Pancreas (tissue), 10 donors: Measurements from ENCODE around the gene FOLR1. TPM values are rescaled to one million over a fixed set of nuclear protein-coding genes. Genes with fewer than 3 reads are reported as not detected.

ENCODE experiments used
- ATAC-seq, 4 donors: fragments of 200-7000 bp; cut with Tn5 transposase; one replicate each; pipeline versions ENCODE4 v1.8.0 to v1.9.1; 2020; ENCODE audit warnings: mild to moderate bottlenecking in 4 of 4, moderate library complexity in 4 of 4
- DNase-seq, 6 donors: peaks; one replicate each; pipeline ENCODE4 v3.0.0-alpha.2; 2020
- FAIRE-seq: peaks from 2 replicates; lab custom pipeline; 2012; peaks lifted over from hg19 to GRCh38; lab: Jason Lieb, UNC
- H3K27ac ChIP-seq, 4 donors: fragments of 200-600 bp; sonication (generic); 1 replicate in 3 of 4; 2 replicates in 1 of 4; pipeline versions ENCODE4 v1.5.0 to v1.8.0; 2020
- H3K27me3 ChIP-seq, 4 donors: fragments of 200-600 bp; one replicate each; pipeline ENCODE4 v1.8.0; 2021
- H3K36me3 ChIP-seq, 3 donors: fragments of 200-600 bp; sonication (generic) in 1 of 3; one replicate each; pipeline versions ENCODE4 v1.5.0 to v1.8.0; 2020 to 2021
- H3K4me1 ChIP-seq, 3 donors: fragments of 200-600 bp; one replicate each; pipeline ENCODE4 v1.8.0; 2021
- H3K4me3 ChIP-seq, 4 donors: fragments of 200-600 bp; sonication (generic) in 2 of 4; one replicate each; pipeline versions ENCODE4 v1.5.0 to v1.8.0; 2020 to 2021
- H3K9me3 ChIP-seq, 4 donors: fragments of 200-600 bp; one replicate each; pipeline ENCODE4 v1.8.0; 2021
- CTCF ChIP-seq, 4 donors: fragments of 200-600 bp; sonication (generic) in 3 of 4; IDR thresholded peaks; one replicate each; pipeline versions ENCODE4 v1.5.0 to v1.8.0; 2021; ENCODE audit warnings: antibody characterized with exemption in 4 of 4
- WGBS, 2 donors: extraction: QIAGEN DNeasy Blood & Tissue Kit; methylation state at CpG; one replicate each; pipeline ENCODE4 v1.1.7; 2013; 5-methylcytosine and 5-hydroxymethylcytosine counted together
- intact Hi-C, 3 donors: fragments of 100-400 bp; cut with DNase I; formaldehyde crosslinking; loops; one replicate each; pipeline versions ENCODE4 v1.11.1 to v1.14.2; 2022
- polyA plus RNA-seq, 2 donors: library from polyadenylated mRNA; stranded (reverse); fragments of 200-250 nt; gene quantifications; one replicate each; pipeline ENCODE4 v1.2.3, GENCODE V29; 2013
- total RNA-seq, 6 donors: library from RNA; stranded (reverse); fragmentation: NEBNext Ultra II Directional in 4 of 6; extraction: Animal tissue kit (Norgen Biotek cat#: 25700) in 4 of 6; gene quantifications; one replicate each; pipeline versions ENCODE4 v1.2.1 to v1.2.4, GENCODE V29; 2021 to 2023
- donor health status: healthy with polysubstance abuse.
- donor health status: DM: no; HTN: no; CAD: no; lungs with moderate emphysema.
- donor health status: DM: no; HTN: no; CAD: no.
- donor health status: control.
- donor health status: control.
- donor health status: Bipolar disorder and iron deficiency.
- donor health status: DM: yes; HTN: yes; CAD: no.
- donor health status: DM: no; HTN: no; CAD: no.
- donor health status: DM: no; HTN: no; CAD: no.
- donor health status: DM: yes; HTN: yes; CAD: no.

The FOLR1 gene
- total and polyA plus RNA-seq, 8 donors: 1.2 to 8.3 (median 4.5) TPM

GRCh38 chr11:72234514-72234830 is 42.5 kb downstream of the FOLR1 start:
- 72 to 78% methylated on average over 3 of the region's 3 CpGs for WGBS, 2 donors
- no peak overlapping the region for H3K27ac ChIP-seq
- TF ChIP-seq CTCF (IDR thresholded peaks at IDR 0.05): no peak
- peaks cover 0 to 60% (median 20%) of the 10 kb centered on the region in 3 donors for H3K36me3 ChIP-seq
- H3K27me3 ChIP-seq: no peaks in the 10 kb centered on the region
- FAIRE-seq (no peak), DNase-seq (no peak), ATAC-seq (no peak)
- H3K4me1 ChIP-seq: peaks cover 0 to 6% (median 0%) of the 10 kb centered on the region in 3 donors
- H3K9me3 ChIP-seq: no peaks in the 10 kb centered on the region
- no peak overlapping the region for H3K4me3 ChIP-seq
- intact Hi-C loops: no loop called here

- Histone ChIP-seq H3K36me3 (peaks cover 0 to 55% (median 18%) of the 10 kb centered on the region in 3 donors), H3K4me1 (peaks cover 0 to 6% (median under 1%) of the 10 kb centered on the region in 3 donors), H3K9me3 (no peaks in the 10 kb centered on the region), H3K27me3 (no peaks in the 10 kb centered on the region), H3K4me3 (no peak overlapping the region), H3K27ac (no peak overlapping the region)
- ATAC-seq: no peak
- no peak for TF ChIP-seq CTCF (IDR thresholded peaks at IDR 0.05)
- 88 to 93% methylated on average over 4 of the region's 4 CpGs for WGBS, 2 donors
- DNase-seq: no peak
- FAIRE-seq: no peak
- intact Hi-C loops: no loop called here
These were observed 43.0 kb downstream of the FOLR1 start for GRCh38 chr11:72234920-72235319.

DNA sequence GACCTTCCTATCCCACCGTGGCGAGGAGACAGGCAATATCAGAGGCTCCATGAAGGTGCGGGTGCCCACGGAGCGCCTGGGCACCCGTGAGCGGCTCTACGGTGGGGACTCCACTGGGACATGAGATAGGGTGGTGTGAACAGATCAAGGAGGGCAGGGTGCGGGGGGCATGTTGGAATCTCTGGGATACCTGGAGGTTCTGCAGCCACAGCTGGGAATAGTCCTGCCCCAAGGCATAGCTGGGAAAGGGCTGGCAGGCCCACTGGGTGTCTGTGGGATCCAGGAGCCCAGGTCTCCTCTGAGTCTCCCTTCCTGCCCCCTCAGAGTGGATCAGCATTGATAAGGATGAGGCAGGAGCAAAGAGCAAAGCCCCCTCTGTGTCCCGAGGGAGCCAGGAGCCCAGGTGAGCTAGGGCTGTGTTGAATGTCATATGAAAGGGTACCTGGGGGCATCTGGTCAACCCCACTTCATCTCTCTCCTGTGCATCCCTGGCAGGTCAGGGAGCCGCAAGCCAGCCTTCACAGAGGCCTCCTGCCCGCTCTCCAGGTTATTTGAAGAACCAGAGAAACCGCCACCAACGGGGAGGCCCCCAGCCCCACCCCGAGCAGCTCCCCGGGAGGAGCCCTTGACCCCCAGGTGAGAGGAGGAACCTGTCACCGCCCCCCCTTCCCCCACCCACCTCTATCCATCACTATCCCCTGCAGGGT is 43.6 kb downstream of the FOLR1 start:
- ATAC-seq (no peak), FAIRE-seq (no peak), DNase-seq (peak in 2 of 6 donors; percentile 39 to 47)
- intact Hi-C loops: no loop called here
- no peaks in the 10 kb centered on the region for H3K27me3 ChIP-seq
- no peaks in the 10 kb centered on the region for H3K9me3 ChIP-seq
- H3K4me3 ChIP-seq: no peak overlapping the region
- 91 to 92% methylated on average over 17 of the region's 17 CpGs for WGBS, 2 donors
- H3K27ac ChIP-seq: no peak overlapping the region
- no peak for TF ChIP-seq CTCF (IDR thresholded peaks at IDR 0.05)
- peaks cover 0 to 11% (median 7%) of the 10 kb centered on the region in 3 donors for H3K4me1 ChIP-seq
- peaks cover 0 to 49% (median 12%) of the 10 kb centered on the region in 3 donors for H3K36me3 ChIP-seq

DNA sequence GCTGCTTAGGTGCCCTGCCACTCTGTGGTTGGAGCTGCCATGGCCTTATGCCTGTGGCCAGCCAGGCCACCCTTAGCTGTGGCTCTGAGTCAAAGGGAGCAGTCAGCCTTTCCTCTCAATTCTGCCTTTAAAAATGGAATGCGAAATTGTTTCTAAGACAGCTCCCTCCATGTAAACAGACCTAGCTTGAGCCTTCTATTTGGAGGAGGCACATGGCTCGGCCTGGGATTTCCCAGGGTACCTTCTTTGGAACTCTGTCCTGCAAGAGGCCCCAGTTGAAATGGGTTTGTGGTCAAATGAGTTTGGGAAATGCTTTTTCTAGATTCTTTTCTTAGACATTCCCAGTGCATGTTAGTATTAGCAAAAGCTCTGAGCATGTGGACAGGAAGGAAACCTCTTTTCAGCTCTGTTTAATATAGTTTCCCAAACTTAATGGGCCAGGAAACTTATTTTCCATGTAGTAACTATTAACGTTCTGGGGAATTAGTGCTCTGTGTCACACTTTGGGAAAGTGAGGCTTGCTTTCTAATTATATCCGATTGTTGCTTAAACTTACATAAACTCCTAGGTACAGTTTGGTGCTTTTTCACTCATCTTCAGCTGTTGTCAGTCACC is 44.2 kb downstream of the FOLR1 start:
- Histone ChIP-seq H3K27me3 (no peaks in the 10 kb centered on the region), H3K36me3 (peaks cover 0 to 44% (median 5%) of the 10 kb centered on the region in 3 donors), H3K27ac (no peak overlapping the region), H3K4me1 (peaks cover 0 to 14% (median 9%) of the 10 kb centered on the region in 3 donors), H3K4me3 (no peak overlapping the region), H3K9me3 (no peaks in the 10 kb centered on the region)
- WGBS, 2 donors: 72% methylated on average over 4 of the region's 4 CpGs
- FAIRE-seq (no peak), ATAC-seq (no peak), DNase-seq (no peak)
- TF ChIP-seq CTCF (IDR thresholded peaks at IDR 0.05): no peak
- intact Hi-C loops: no loop called here

GRCh38 chr11:72236774-72237111 is 44.8 kb downstream of the FOLR1 start:
- FAIRE-seq (no peak), DNase-seq (no peak), ATAC-seq (no peak)
- peaks cover 0 to 14% (median 9%) of the 10 kb centered on the region in 3 donors for H3K4me1 ChIP-seq
- intact Hi-C loops: no loop called here
- H3K4me3 ChIP-seq: no peak overlapping the region
- H3K9me3 ChIP-seq: no peaks in the 10 kb centered on the region
- no peak for TF ChIP-seq CTCF (IDR thresholded peaks at IDR 0.05)
- peaks cover 0 to 38% (median 5%) of the 10 kb centered on the region in 3 donors for H3K36me3 ChIP-seq
- H3K27ac ChIP-seq: no peak overlapping the region
- no peaks in the 10 kb centered on the region for H3K27me3 ChIP-seq
- WGBS, 2 donors: 76 to 93% methylated on average over 2 of the region's 2 CpGs
